Natural killer cell (primary cell): Measurements from ENCODE around the gene C6orf15. TPM values are rescaled to one million over a fixed set of nuclear protein-coding genes. Genes with fewer than 3 reads are reported as not detected.
"Not testable (repeated sequence)": the region's sequence is repeated elsewhere in the genome, so short reads cannot be mapped to it uniquely, and the experiment has no call there.

Experiments
- ATAC-seq, 3 donors: fragments of 150-1000 bp in 2 of 3; fragments of 200-7000 bp in 1 of 3; cut with Tn5 transposase; 1 replicate in 1 of 3; 2 replicates in 2 of 3; pipeline ENCODE4 v1.10.0; 2021; ENCODE audit warnings: mild to moderate bottlenecking in 2 of 3, moderate library complexity in 2 of 3
- DNase-seq, 2 donors: peaks; one replicate each; pipeline versions ENCODE4 v3.0.0 to v3.0.0-alpha.2; 2013 to 2021; ENCODE audit warnings: mixed read lengths in 1 of 2
- H3K27ac ChIP-seq: one replicate; pipeline ENCODE4 v1.5.1; 2013; ENCODE audit warnings: mild to moderate bottlenecking, low read length
- H3K27me3 ChIP-seq: one replicate; pipeline ENCODE4 v1.6.1; 2013; ENCODE audit warnings: low read length; ENCODE audit not compliant: control insufficient read depth, insufficient read depth
- H3K36me3 ChIP-seq: one replicate; pipeline ENCODE4 v1.6.1; 2013; ENCODE audit warnings: low read length; ENCODE audit not compliant: control insufficient read depth, insufficient read depth
- H3K4me1 ChIP-seq: one replicate; pipeline ENCODE4 v1.6.1; 2013; ENCODE audit warnings: low read length; ENCODE audit not compliant: control insufficient read depth, insufficient read depth
- H3K4me3 ChIP-seq: one replicate; pipeline ENCODE4 v1.5.1; 2013; ENCODE audit warnings: low read length
- H3K9me3 ChIP-seq: one replicate; pipeline ENCODE4 v1.6.1; 2013; ENCODE audit warnings: low read length; ENCODE audit not compliant: control insufficient read depth, insufficient read depth
- H3K27ac Mint-ChIP-seq, 2 donors: one replicate each; pipeline ENCODE4 v1.8.0; 2022; ENCODE audit warnings: mild to moderate bottlenecking in 2 of 2, mixed read lengths in 2 of 2, moderate library complexity in 1 of 2
- H3K27me3 Mint-ChIP-seq, 2 donors: one replicate each; pipeline ENCODE4 v1.8.0; 2022; ENCODE audit warnings: low read depth in 2 of 2, mixed read lengths in 2 of 2
- H3K36me3 Mint-ChIP-seq: one replicate; pipeline ENCODE4 v1.8.0; 2022; ENCODE audit warnings: mixed read lengths
- H3K4me1 Mint-ChIP-seq, 2 donors: one replicate each; pipeline ENCODE4 v1.8.0; 2022; ENCODE audit warnings: mixed read lengths in 2 of 2
- H3K4me3 Mint-ChIP-seq: one replicate; pipeline ENCODE4 v1.8.0; 2022; ENCODE audit warnings: mild to moderate bottlenecking, moderate library complexity, mixed read lengths
- H3K9me3 Mint-ChIP-seq, 2 donors: one replicate each; pipeline ENCODE4 v1.8.0; 2022; ENCODE audit warnings: mixed read lengths in 2 of 2
- CTCF ChIP-seq: fragments of 200-600 bp; IDR thresholded peaks from one replicate; pipeline ENCODE4 v1.8.0; 2022; ENCODE audit warnings: antibody characterized with exemption
- WGBS: methylation state at CpG from one replicate; pipeline ENCODE4 v1.1.7; 2013; ENCODE audit warnings: missing lambda C conversion rate; ENCODE audit not compliant: insufficient coverage; 5-methylcytosine and 5-hydroxymethylcytosine counted together
- intact Hi-C: fragments of 100-400 bp; cut with micrococcal nuclease; formaldehyde crosslinking; loops from one replicate; pipeline ENCODE4 v1.14.2; 2022
- total RNA-seq, 4 donors: library from RNA; stranded (reverse); fragments of 120-200 nt in 1 of 4; gene quantifications; one replicate each; pipeline versions ENCODE4 v1.2.3 to v1.2.4, GENCODE V29; 2013 to 2022

Gene C6orf15
- total RNA-seq, 3 donors from 2014 or later (not counting 1 experiment from before 2014, with no cell fraction given) = not detected

GRCh38 chr6:31067028-31067427, 45.3 kb downstream of the C6orf15 start:
- WGBS = 87% methylated on average over 26 of the region's 32 CpGs
- H3K4me1 Mint-ChIP-seq = not testable (repeated sequence)

GRCh38 chr6:31065556-31065955, 46.8 kb downstream of the C6orf15 start:
- H3K27me3 Mint-ChIP-seq = peaks cover 0 to 8% of the 10 kb centered on the region in 2 donors
- no peaks in the 10 kb centered on the region for H3K9me3 Mint-ChIP-seq
- DNase-seq (no peak), ATAC-seq (no peak)
- no peak overlapping the region for H3K4me3 Mint-ChIP-seq
- H3K27ac Mint-ChIP-seq = no peak overlapping the region
- Histone ChIP-seq H3K27ac (no peak overlapping the region), H3K4me1 (no peaks in the 10 kb centered on the region), H3K27me3 (no peaks in the 10 kb centered on the region), H3K4me3 (no peak overlapping the region), H3K36me3 (no peaks in the 10 kb centered on the region), H3K9me3 (no peaks in the 10 kb centered on the region)
- no peaks in the 10 kb centered on the region for H3K36me3 Mint-ChIP-seq
- H3K4me1 Mint-ChIP-seq = no peaks in the 10 kb centered on the region
- intact Hi-C loops = no loop called here
- WGBS = 66% methylated on average over 2 of the region's 2 CpGs
- TF ChIP-seq CTCF = no peak

More at GRCh38 chr6:31067028-31067427, 45.3 kb downstream of the C6orf15 start:
- H3K27ac ChIP-seq, ATAC-seq, H3K4me3 Mint-ChIP-seq, H3K36me3 Mint-ChIP-seq, intact Hi-C loops, H3K27me3 ChIP-seq, H3K4me3 ChIP-seq, H3K4me1 ChIP-seq, DNase-seq, H3K9me3 Mint-ChIP-seq, H3K27me3 Mint-ChIP-seq, H3K36me3 ChIP-seq, H3K9me3 ChIP-seq, H3K27ac Mint-ChIP-seq: not testable (repeated sequence)

- no peak for TF ChIP-seq CTCF
- Histone ChIP-seq H3K4me3 (no peak overlapping the region), H3K9me3 (no peaks in the 10 kb centered on the region), H3K36me3 (no peaks in the 10 kb centered on the region), H3K27me3 (no peaks in the 10 kb centered on the region), H3K27ac (no peak overlapping the region), H3K4me1 (no peaks in the 10 kb centered on the region)
- ATAC-seq (peak in 1 of 3 donors; percentile 3), DNase-seq (no peak)
- Mint-ChIP-seq H3K4me3 (no peak overlapping the region), H3K27me3 (peaks cover 0 to 8% of the 10 kb centered on the region in 2 donors), H3K9me3 (no peaks in the 10 kb centered on the region), H3K4me1 (no peaks in the 10 kb centered on the region), H3K27ac (no peak overlapping the region), H3K36me3 (no peaks in the 10 kb centered on the region)
- intact Hi-C loops = no loop called here
- 84% methylated on average over 6 of the region's 7 CpGs for WGBS
Observed at GRCh38 chr6:31063906-31064435, 48.4 kb downstream of the C6orf15 start.

Other genes starting within 250 kb of the C6orf15 start
- 1 to 10 TPM; 2.6 to 7.4 (median 5.2) TPM for gene DDR1, start 228.1 kb downstream of the C6orf15 start, total RNA-seq
- gene GTF2H4, start 204.4 kb downstream of the C6orf15 start, total RNA-seq = 10 to 100 TPM; 13.5 to 17.9 (median 15.7) TPM
- 10 to 100 TPM; 16.9 to 36.7 (median 24.5) TPM for gene VARS2, start 198.3 kb downstream of the C6orf15 start, total RNA-seq
- not detected for gene SFTA2, start 180.4 kb downstream of the C6orf15 start, total RNA-seq
- gene MUCL3, start 171.6 kb downstream of the C6orf15 start, total RNA-seq = not detected
- not detected for gene MUC21, start 128.9 kb downstream of the C6orf15 start, total RNA-seq
- gene MUC22, start 102.1 kb downstream of the C6orf15 start, total RNA-seq = not detected
- not detected for gene PSORS1C1, start 2.2 kb upstream of the C6orf15 start, total RNA-seq
- gene CDSN, start 7.9 kb upstream of the C6orf15 start, total RNA-seq = not detected
- gene PSORS1C2, start 26.5 kb upstream of the C6orf15 start, total RNA-seq = not detected
- gene CCHCR1, start 45.2 kb upstream of the C6orf15 start, total RNA-seq = 10 to 100 TPM; 13.0 to 20.7 (median 16.9) TPM
- gene TCF19, start 46.0 kb upstream of the C6orf15 start, total RNA-seq = 10 to 100 TPM in 1 of 3 donors, 1 to 10 TPM in 2; 7.2 to 12.0 (median 9.2) TPM
- not detected for gene POU5F1, start 58.1 kb upstream of the C6orf15 start, total RNA-seq
- gene HLA-C, start 159.5 kb upstream of the C6orf15 start, total RNA-seq = 1,000 to 10,000 TPM; 2,828 to 3,894 (median 3,245) TPM
- over 10,000 TPM in 2 of 3 donors, 1,000 to 10,000 TPM in 1; 9,586 to 11,061 (median 11,048) TPM for gene HLA-B, start 244.6 kb upstream of the C6orf15 start, total RNA-seq